Transverse colon (tissue), 4 donors: ENCODE data around the gene SCLY. TPM values are rescaled to one million over a fixed set of nuclear protein-coding genes. Genes with fewer than 3 reads are reported as not detected.

Experiments used
- DNase-seq: peaks from one replicate; pipeline ENCODE4 v3.0.0-alpha.2; 2019
- H3K27ac ChIP-seq, 4 donors: fragments of 200-600 bp; sonication (generic); 2 replicates each; pipeline ENCODE4 v1.5.1; 2016 to 2018; ENCODE audit warnings: inconsistent platforms in 4 of 4
- H3K27me3 ChIP-seq: fragments of 200-600 bp; sonication (generic); 2 replicates; pipeline ENCODE4 v1.5.1; 2017; ENCODE audit warnings: inconsistent platforms
- H3K36me3 ChIP-seq, 4 donors: fragments of 200-600 bp; sonication (generic); 2 replicates each; pipeline ENCODE4 v1.5.1; 2017 to 2019; ENCODE audit warnings: inconsistent platforms in 4 of 4
- H3K4me1 ChIP-seq, 4 donors: fragments of 200-600 bp; sonication (generic); 2 replicates each; pipeline ENCODE4 v1.5.1; 2017 to 2020; ENCODE audit warnings: inconsistent platforms in 4 of 4
- H3K4me3 ChIP-seq, 4 donors: fragments of 200-600 bp; sonication (generic); 1 replicate in 1 of 4; 2 replicates in 3 of 4; pipeline versions ENCODE4 v1.5.1 to v1.6.1; 2017 to 2019; ENCODE audit warnings: inconsistent platforms in 4 of 4
- H3K9me3 ChIP-seq, 2 donors: fragments of 200-600 bp; sonication (generic); 2 replicates each; pipeline ENCODE4 v1.5.1; 2017 to 2019; ENCODE audit warnings: inconsistent platforms in 2 of 2
- CTCF ChIP-seq, 5 experiments: fragments of 200-600 bp in 3 of 5; fragments of 450-650 bp in 2 of 5; sonication (generic) in 3 of 5; IDR thresholded peaks; 1 replicate in 2 of 5; 2 replicates in 3 of 5; pipeline ENCODE4 v1.5.1; 2016 to 2017; ENCODE audit warnings: antibody characterized with exemption in 5 of 5, inconsistent platforms in 3 of 5, mild to moderate bottlenecking in 2 of 5, moderate library complexity in 1 of 5
- EP300 ChIP-seq: sonication (generic); formaldehyde crosslinking; IDR thresholded peaks from one replicate; pipeline ENCODE4 v1.6.1; 2017; ENCODE audit warnings: antibody characterized with exemption, low read depth
- POLR2A ChIP-seq: fragments of 450-650 bp; IDR thresholded peaks from one replicate; pipeline ENCODE4 v1.6.1; 2016; ENCODE audit warnings: antibody characterized with exemption, mild to moderate bottlenecking, moderate library complexity
- POLR2AphosphoS5 ChIP-seq, 3 donors: sonication (generic); formaldehyde crosslinking; IDR thresholded peaks; one replicate each; pipeline ENCODE4 v1.6.1; 2016; ENCODE audit warnings: antibody characterized with exemption in 3 of 3
- WGBS, 2 donors: methylation state at CpG; one replicate each; pipeline ENCODE4 v1.1.5; 2018; ENCODE audit warnings: low coverage in 1 of 2; 5-methylcytosine and 5-hydroxymethylcytosine counted together
- in situ Hi-C, 4 donors: fragments of 200-750 bp; cut with MboI; loops; one replicate each; pipeline versions ENCODE4 v1.15.0 to v1.15.1; 2017; ENCODE audit warnings: low sequenced_read_pairs in 3 of 4, low pct_ligation_motif_present in 1 of 4, low pct_unique_long_range_greater_than_20kb in 1 of 4
- intact Hi-C: fragments of 100-400 bp; cut with DNase I; formaldehyde crosslinking; loops from one replicate; pipeline ENCODE4 v1.15.1; 2023; ENCODE audit warnings: low total_unique reads
- total RNA-seq, 4 donors: library from RNA; depleted of rRNA; stranded (reverse); fragments of >200 nt; gene quantifications; one replicate each; pipeline ENCODE4 v1.1.0, GENCODE V29; 2016

The SCLY gene
- total RNA-seq, 4 donors from 2014 or later, result 9.4 to 24.3 (median 11.1) TPM

- DNase-seq, result no peak
- TF ChIP-seq POLR2A, result no peak
- TF ChIP-seq EP300, result no peak
- TF ChIP-seq POLR2AphosphoS5 (IDR thresholded peaks at IDR 0.05), result no peak
- TF ChIP-seq CTCF (IDR thresholded peaks at IDR 0.05), result no peak
- H3K27ac ChIP-seq, result no peak overlapping the region
- 81% methylated on average over 26 of the region's 29 CpGs; no CpG with 5 or more reads in 1 of the 2 donors for WGBS, 2 donors
- in situ Hi-C loops, result no loop called here
- intact Hi-C loops, result no loop called here
- H3K36me3 ChIP-seq, result no peaks in the 10 kb centered on the region
- peaks cover 8% of the 10 kb centered on the region for H3K27me3 ChIP-seq
- no peaks in the 10 kb centered on the region for H3K9me3 ChIP-seq
- H3K4me1 ChIP-seq, result peaks cover 0 to 6% (median 0%) of the 10 kb centered on the region in 4 donors
- no peak overlapping the region for H3K4me3 ChIP-seq
Observed at GRCh38 chr2:238122287-238123217, 61.8 kb downstream of the SCLY start.

- DNase-seq, result no peak
- H3K4me3 ChIP-seq, result no peak overlapping the region
- TF ChIP-seq POLR2A (no peak), EP300 (no peak), POLR2AphosphoS5 (IDR thresholded peaks at IDR 0.05) (no peak), CTCF (IDR thresholded peaks at IDR 0.05) (no peak)
- H3K27me3 ChIP-seq, result peaks cover 8% of the 10 kb centered on the region
- peaks cover 0 to 7% (median 0%) of the 10 kb centered on the region in 4 donors for H3K4me1 ChIP-seq
- in situ Hi-C loops, result no loop called here
- WGBS, 2 donors, result 83% methylated on average over 15 of the region's 22 CpGs; no CpG with 5 or more reads in 1 of the 2 donors
- no peak overlapping the region for H3K27ac ChIP-seq
- no peaks in the 10 kb centered on the region for H3K36me3 ChIP-seq
- intact Hi-C loops, result no loop called here
- no peaks in the 10 kb centered on the region for H3K9me3 ChIP-seq
Observed at GRCh38 chr2:238123218-238123971, 62.6 kb downstream of the SCLY start.

GRCh38 chr2:238123991-238124470 is 63.2 kb downstream of the SCLY start:
- no peak for TF ChIP-seq POLR2AphosphoS5 (IDR thresholded peaks at IDR 0.05)
- Histone ChIP-seq H3K27me3 (peaks cover 8% of the 10 kb centered on the region), H3K27ac (no peak overlapping the region), H3K9me3 (no peaks in the 10 kb centered on the region), H3K4me1 (peaks cover 0 to 7% (median 0%) of the 10 kb centered on the region in 4 donors), H3K4me3 (no peak overlapping the region), H3K36me3 (no peaks in the 10 kb centered on the region)
- no peak for DNase-seq
- WGBS, 2 donors, result 77% methylated on average over 14 of the region's 14 CpGs; no CpG with 5 or more reads in 1 of the 2 donors
- in situ Hi-C loops (no loop called here), intact Hi-C loops (no loop called here)

- intact Hi-C loops (no loop called here), in situ Hi-C loops (no loop called here)
- Histone ChIP-seq H3K36me3 (no peaks in the 10 kb centered on the region), H3K4me3 (no peak overlapping the region), H3K27ac (no peak overlapping the region), H3K27me3 (peaks cover 8% of the 10 kb centered on the region), H3K9me3 (no peaks in the 10 kb centered on the region), H3K4me1 (peaks cover 0 to 7% (median 0%) of the 10 kb centered on the region in 4 donors)
- TF ChIP-seq POLR2A, result no peak
- TF ChIP-seq CTCF (IDR thresholded peaks at IDR 0.05), result no peak
- TF ChIP-seq POLR2AphosphoS5 (IDR thresholded peaks at IDR 0.05), result no peak
- TF ChIP-seq EP300, result no peak
- no peak for DNase-seq
- WGBS, 2 donors, result 86 to 92% methylated on average over 9 to 19 of the region's 19 CpGs
Observed at GRCh38 chr2:238124488-238125126, 63.8 kb downstream of the SCLY start.
